HCT116 (cell line): Measurements from ENCODE around the gene ADK.

Experiments
- EGR1 ChIP-seq: IDR thresholded peaks from 2 replicates; pipeline ENCODE4 v1.6.1; 2012; ENCODE audit warnings: low read depth
- POLR2A ChIP-seq: IDR thresholded peaks from 2 replicates; pipeline ENCODE4 v1.7.0; 2011; ENCODE audit warnings: borderline replicate concordance; ENCODE audit not compliant: insufficient read depth, insufficient read length; ENCODE audit errors: extremely low read depth
- POLR2AphosphoS5 ChIP-seq: IDR thresholded peaks from 2 replicates; pipeline ENCODE4 v1.6.1; 2011; ENCODE audit warnings: mild to moderate bottlenecking, low read depth, low read length, moderate library complexity
- SIN3A ChIP-seq: IDR thresholded peaks from 2 replicates; pipeline ENCODE4 v1.6.1; 2012; ENCODE audit warnings: low read depth
- ZFX ChIP-seq: fragments of 450-650 bp; IDR thresholded peaks from 2 replicates; pipeline ENCODE4 v1.6.1; 2017
- ZNF274 ChIP-seq: fragments of 200-500 bp; sonication (Bioruptor generic); IDR thresholded peaks from 2 replicates; pipeline ENCODE4 v1.6.1; 2014; ENCODE audit warnings: mild to moderate bottlenecking, low read depth, low read length, inconsistent platforms
- TF ChIP-seq, protein P1 (sequence below), 3 experiments: fragments of 200-600 bp in 1 of 3; sonication (generic) in 1 of 3; IDR thresholded peaks in 2 of 3; conservative IDR thresholded peaks in 1 of 3; 2 replicates each; pipeline ENCODE4 v1.5.1; 2012 to 2017; ENCODE audit warnings: low read depth in 2 of 3, low read length in 2 of 3, antibody characterized with exemption in 1 of 3, borderline replicate concordance in 1 of 3, control low read depth in 1 of 3, mild to moderate bottlenecking in 1 of 3, mixed read lengths in 1 of 3, mixed run types in 1 of 3, moderate library complexity in 1 of 3; ENCODE audit not compliant: insufficient read depth in 1 of 3

DNA sequence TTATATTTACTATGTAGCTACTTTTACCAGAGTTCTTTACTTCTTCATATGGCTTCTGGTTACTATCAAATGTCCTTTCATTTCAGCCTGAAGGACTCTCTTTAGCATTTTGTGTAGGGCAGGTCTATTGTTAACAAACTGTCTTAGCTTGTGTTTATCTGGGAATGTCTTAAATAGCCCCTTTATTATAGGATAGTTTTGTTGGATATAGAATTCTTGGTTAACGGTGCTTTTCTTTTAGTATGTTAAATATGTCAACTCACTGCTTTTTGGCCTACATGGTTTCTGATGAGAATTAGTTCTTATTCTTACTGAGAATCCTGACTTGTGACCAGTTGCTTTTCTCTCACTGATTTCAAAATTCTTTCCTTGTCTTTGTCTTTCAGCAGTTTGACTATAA lies 169.0 kb downstream of the ADK start:
- TF ChIP-seq ZFX: no peak
- TF ChIP-seq EGR1: no peak
- TF ChIP-seq, protein P1, sequence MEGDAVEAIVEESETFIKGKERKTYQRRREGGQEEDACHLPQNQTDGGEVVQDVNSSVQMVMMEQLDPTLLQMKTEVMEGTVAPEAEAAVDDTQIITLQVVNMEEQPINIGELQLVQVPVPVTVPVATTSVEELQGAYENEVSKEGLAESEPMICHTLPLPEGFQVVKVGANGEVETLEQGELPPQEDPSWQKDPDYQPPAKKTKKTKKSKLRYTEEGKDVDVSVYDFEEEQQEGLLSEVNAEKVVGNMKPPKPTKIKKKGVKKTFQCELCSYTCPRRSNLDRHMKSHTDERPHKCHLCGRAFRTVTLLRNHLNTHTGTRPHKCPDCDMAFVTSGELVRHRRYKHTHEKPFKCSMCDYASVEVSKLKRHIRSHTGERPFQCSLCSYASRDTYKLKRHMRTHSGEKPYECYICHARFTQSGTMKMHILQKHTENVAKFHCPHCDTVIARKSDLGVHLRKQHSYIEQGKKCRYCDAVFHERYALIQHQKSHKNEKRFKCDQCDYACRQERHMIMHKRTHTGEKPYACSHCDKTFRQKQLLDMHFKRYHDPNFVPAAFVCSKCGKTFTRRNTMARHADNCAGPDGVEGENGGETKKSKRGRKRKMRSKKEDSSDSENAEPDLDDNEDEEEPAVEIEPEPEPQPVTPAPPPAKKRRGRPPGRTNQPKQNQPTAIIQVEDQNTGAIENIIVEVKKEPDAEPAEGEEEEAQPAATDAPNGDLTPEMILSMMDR (IDR thresholded peaks at IDR 0.05 in 2 of 3, conservative IDR thresholded peaks at IDR 0.05 in 1 of 3; ENCODE audit: borderline replicate concordance in 1 of 3, insufficient read depth in 1 of 3, low read depth in 2 of 3, low read length in 2 of 3): no peak
- no peak for TF ChIP-seq ZNF274
- TF ChIP-seq POLR2A: no peak
- no peak for TF ChIP-seq SIN3A
- no peak for TF ChIP-seq POLR2AphosphoS5
